Immature natural killer cell (primary cell): ENCODE results near the gene RFNG. TPM values are rescaled to one million over a fixed set of nuclear protein-coding genes. Genes with fewer than 3 reads are reported as not detected.

Source experiments
- DNase-seq, 3 donors: peaks; one replicate each; pipeline ENCODE4 v3.0.0; 2022; ENCODE audit warnings: mixed read lengths in 1 of 3
- H3K27ac Mint-ChIP-seq, 6 donors: one replicate each; pipeline ENCODE4 v1.8.0; 2020; ENCODE audit warnings: mixed read lengths in 6 of 6, mild to moderate bottlenecking in 5 of 6, inconsistent platforms in 4 of 6, moderate library complexity in 3 of 6
- H3K27me3 Mint-ChIP-seq, 3 donors: one replicate each; pipeline ENCODE4 v1.8.0; 2020 to 2021; ENCODE audit warnings: low read depth in 3 of 3, mild to moderate bottlenecking in 3 of 3, mixed read lengths in 3 of 3, moderate library complexity in 3 of 3, inconsistent platforms in 1 of 3
- H3K36me3 Mint-ChIP-seq, 3 donors: one replicate each; pipeline ENCODE4 v1.8.0; 2020; ENCODE audit warnings: mixed read lengths in 3 of 3, inconsistent platforms in 2 of 3, mild to moderate bottlenecking in 2 of 3
- H3K4me1 Mint-ChIP-seq, 2 donors: one replicate each; pipeline ENCODE4 v1.8.0; 2020; ENCODE audit warnings: inconsistent platforms in 2 of 2, mild to moderate bottlenecking in 2 of 2, mixed read lengths in 2 of 2, moderate library complexity in 1 of 2
- H3K4me3 Mint-ChIP-seq, 5 donors: one replicate each; pipeline ENCODE4 v1.8.0; 2020; ENCODE audit warnings: mild to moderate bottlenecking in 5 of 5, mixed read lengths in 5 of 5, inconsistent platforms in 3 of 5, moderate library complexity in 3 of 5
- H3K9me3 Mint-ChIP-seq, 6 donors: one replicate each; pipeline ENCODE4 v1.8.0; 2020; ENCODE audit warnings: mild to moderate bottlenecking in 6 of 6, mixed read lengths in 6 of 6, inconsistent platforms in 4 of 6, moderate library complexity in 3 of 6
- polyA plus RNA-seq, 3 donors: library from polyadenylated mRNA; unstranded; fragments of 300-500 nt; fragmentation: Illumina TruSeq; gene quantifications; one replicate each; pipeline ENCODE4 v1.2.3, GENCODE V29; 2021

RFNG gene
- polyA plus RNA-seq, 3 donors from 2014 or later: 2.2 to 3.7 (median 3.2) TPM

DNA sequence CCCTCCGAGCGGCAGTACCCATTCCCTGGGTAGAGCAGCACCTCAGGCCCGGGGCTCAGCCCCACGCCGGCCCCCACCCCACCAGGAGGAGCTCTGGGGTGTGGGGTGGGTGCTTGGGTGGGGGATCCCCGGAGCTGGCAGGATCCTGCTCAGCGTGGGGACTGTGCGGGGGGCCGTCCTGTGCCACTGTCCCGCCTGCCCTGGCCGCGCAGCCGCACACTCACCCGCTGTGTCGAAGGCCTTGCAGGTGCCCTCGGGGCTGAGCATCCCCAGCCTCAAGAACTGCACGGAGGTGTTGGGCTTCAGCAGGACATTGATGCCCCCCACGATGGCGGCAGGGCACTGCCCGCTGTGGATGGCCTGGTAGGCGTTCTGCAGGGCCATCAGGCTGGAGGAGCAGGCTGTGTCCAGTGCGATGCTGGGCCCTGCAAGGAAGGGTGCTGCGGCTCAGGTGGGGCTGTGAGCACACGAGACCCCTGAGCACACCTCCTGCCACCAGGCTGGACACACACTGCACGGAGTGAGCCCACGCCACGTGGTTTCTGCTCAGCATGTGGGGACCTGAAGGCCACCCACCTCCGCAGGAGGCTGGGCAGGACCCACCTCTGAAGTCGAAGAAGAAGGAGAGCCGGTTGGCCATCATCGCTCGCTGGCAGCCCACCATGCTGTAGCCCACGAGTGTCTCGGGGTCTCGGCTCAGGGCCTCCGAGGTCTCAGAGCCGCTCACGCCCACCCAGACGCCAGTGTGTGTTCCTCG, 41.6 kb upstream of the RFNG start:
- peaks cover 0 to 4% of the 10 kb centered on the region in 2 donors for H3K4me1 Mint-ChIP-seq
- no peaks in the 10 kb centered on the region for H3K36me3 Mint-ChIP-seq
- H3K27ac Mint-ChIP-seq: no peak overlapping the region
- no peak overlapping the region for H3K4me3 Mint-ChIP-seq
- no peak for DNase-seq
- no peaks in the 10 kb centered on the region for H3K9me3 Mint-ChIP-seq
- peaks cover 0 to 3% (median 0%) of the 10 kb centered on the region in 3 donors for H3K27me3 Mint-ChIP-seq

- DNase-seq: no peak
- Mint-ChIP-seq H3K4me1 (peaks cover 0 to 4% of the 10 kb centered on the region in 2 donors), H3K27me3 (peaks cover 0 to 3% (median 0%) of the 10 kb centered on the region in 3 donors)
Observed at GRCh38 chr17:82092628-82092994, 41.0 kb upstream of the RFNG start.

DNA sequence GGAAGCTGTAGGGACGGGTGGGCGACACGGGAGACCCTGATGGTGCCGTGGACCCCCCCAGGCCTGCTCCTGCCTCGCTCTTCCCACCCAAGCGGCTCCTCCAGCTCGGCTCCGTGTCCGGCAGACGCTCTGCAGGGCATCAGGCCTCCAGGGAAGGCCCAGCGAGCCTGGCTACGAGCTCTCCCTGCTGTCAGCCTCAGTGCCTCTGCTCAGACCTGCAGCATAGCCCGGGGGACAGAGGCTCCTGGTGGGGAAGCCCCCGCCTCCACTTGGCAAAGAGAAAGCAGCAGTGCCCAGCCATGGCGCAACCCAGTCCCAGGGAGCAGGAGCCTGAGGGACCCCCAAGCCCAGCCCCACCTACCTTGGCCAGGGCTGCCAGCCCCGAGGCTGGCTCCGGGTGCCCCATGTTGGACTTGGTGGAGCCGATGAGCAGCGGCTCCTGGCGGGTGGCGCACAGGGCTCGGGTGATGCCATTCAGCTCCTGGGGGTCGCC, 40.5 kb upstream of the RFNG start:
- H3K36me3 Mint-ChIP-seq: no peaks in the 10 kb centered on the region
- no peaks in the 10 kb centered on the region for H3K9me3 Mint-ChIP-seq
- DNase-seq: no peak
- H3K27ac Mint-ChIP-seq: no peak overlapping the region
- peaks cover 0 to 3% (median 0%) of the 10 kb centered on the region in 3 donors for H3K27me3 Mint-ChIP-seq
- no peak overlapping the region for H3K4me3 Mint-ChIP-seq
- H3K4me1 Mint-ChIP-seq: peaks cover 0 to 4% of the 10 kb centered on the region in 2 donors

More at GRCh38 chr17:82092628-82092994, 41.0 kb upstream of the RFNG start:
- H3K27ac Mint-ChIP-seq: no peak overlapping the region
- no peaks in the 10 kb centered on the region for H3K9me3 Mint-ChIP-seq
- no peak overlapping the region for H3K4me3 Mint-ChIP-seq
- H3K36me3 Mint-ChIP-seq: no peaks in the 10 kb centered on the region

- peaks cover 0 to 2% of the 10 kb centered on the region in 2 donors for H3K4me1 Mint-ChIP-seq
- H3K27ac Mint-ChIP-seq: no peak overlapping the region
- H3K9me3 Mint-ChIP-seq: no peaks in the 10 kb centered on the region
- H3K4me3 Mint-ChIP-seq: no peak overlapping the region
- no peak for DNase-seq
- no peaks in the 10 kb centered on the region for H3K27me3 Mint-ChIP-seq
- H3K36me3 Mint-ChIP-seq: no peaks in the 10 kb centered on the region
Observed at GRCh38 chr17:82091264-82092066, 39.9 kb upstream of the RFNG start.

GRCh38 chr17:82090549-82091263, 39.1 kb upstream of the RFNG start:
- Mint-ChIP-seq H3K4me1 (no peaks in the 10 kb centered on the region), H3K36me3 (no peaks in the 10 kb centered on the region), H3K4me3 (no peak overlapping the region), H3K27me3 (no peaks in the 10 kb centered on the region), H3K27ac (no peak overlapping the region), H3K9me3 (no peaks in the 10 kb centered on the region)
- DNase-seq: no peak

- no peak overlapping the region for H3K27ac Mint-ChIP-seq
- no peak overlapping the region for H3K4me3 Mint-ChIP-seq
- H3K4me1 Mint-ChIP-seq: no peaks in the 10 kb centered on the region
- no peaks in the 10 kb centered on the region for H3K27me3 Mint-ChIP-seq
- no peak for DNase-seq
- H3K9me3 Mint-ChIP-seq: no peaks in the 10 kb centered on the region
- H3K36me3 Mint-ChIP-seq: no peaks in the 10 kb centered on the region
Observed at GRCh38 chr17:82089723-82090548, 38.3 kb upstream of the RFNG start.

GRCh38 chr17:82088838-82089722, 37.5 kb upstream of the RFNG start:
- DNase-seq: no peak
- H3K27ac Mint-ChIP-seq: peak overlapping the region in 1 of 6 donors; percentile 69
- no peaks in the 10 kb centered on the region for H3K27me3 Mint-ChIP-seq
- H3K4me3 Mint-ChIP-seq: no peak overlapping the region
- H3K9me3 Mint-ChIP-seq: no peaks in the 10 kb centered on the region
- no peaks in the 10 kb centered on the region for H3K4me1 Mint-ChIP-seq
- H3K36me3 Mint-ChIP-seq: no peaks in the 10 kb centered on the region

GRCh38 chr17:82087961-82088837, 36.6 kb upstream of the RFNG start:
- no peaks in the 10 kb centered on the region for H3K4me1 Mint-ChIP-seq

DNA sequence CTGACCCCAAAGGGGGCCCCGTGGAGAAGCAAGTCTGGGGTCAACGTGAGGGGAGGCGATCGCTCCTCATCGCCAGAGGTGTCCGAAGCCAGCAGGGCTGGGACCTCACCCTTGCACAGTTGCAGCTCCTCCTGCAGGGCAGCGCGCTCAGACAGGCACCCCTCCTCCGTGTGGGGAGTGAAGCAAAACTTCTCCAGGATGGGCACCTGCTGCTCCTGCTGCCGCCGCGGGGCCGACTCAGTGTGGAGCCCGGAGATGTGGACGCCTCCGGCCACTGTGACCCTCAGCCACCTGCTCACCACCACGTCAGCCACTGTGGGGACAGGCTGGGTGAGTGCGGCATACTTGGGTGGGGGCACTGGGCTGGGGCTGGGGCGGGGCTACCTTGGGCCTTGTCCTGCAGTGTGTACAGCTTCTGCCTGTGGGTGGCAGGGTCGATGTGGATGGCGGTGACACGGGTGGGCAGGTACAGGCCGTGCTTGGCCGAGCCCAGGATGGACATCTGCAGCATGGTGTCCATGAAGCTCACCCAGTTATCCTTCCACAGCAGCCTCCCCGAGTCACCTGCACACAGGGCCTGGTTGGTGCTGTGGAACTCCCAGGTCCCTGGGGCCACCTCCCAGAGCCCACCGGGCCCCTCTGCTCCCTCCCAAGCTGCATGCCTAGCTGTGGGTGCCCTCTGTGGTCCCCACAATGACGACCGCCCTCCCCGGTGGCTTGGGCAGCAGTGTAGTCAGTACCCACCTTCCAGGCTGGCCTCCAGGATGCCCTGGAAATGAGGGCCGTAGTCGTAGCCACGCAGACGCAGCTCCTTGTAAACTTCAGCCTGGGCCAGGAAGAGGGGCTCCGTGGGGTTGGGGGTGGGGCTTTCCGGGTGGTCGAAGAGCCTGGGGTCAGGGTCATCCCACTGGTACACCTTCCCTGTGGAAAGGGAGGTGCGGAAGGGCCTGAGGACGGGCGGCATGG, 35.6 kb upstream of the RFNG start:
- H3K9me3 Mint-ChIP-seq: no peaks in the 10 kb centered on the region
- no peaks in the 10 kb centered on the region for H3K27me3 Mint-ChIP-seq
- no peak for DNase-seq
- no peak overlapping the region for H3K4me3 Mint-ChIP-seq
- H3K36me3 Mint-ChIP-seq: no peaks in the 10 kb centered on the region
- H3K27ac Mint-ChIP-seq: no peak overlapping the region
- no peaks in the 10 kb centered on the region for H3K4me1 Mint-ChIP-seq

More at GRCh38 chr17:82087961-82088837, 36.6 kb upstream of the RFNG start:
- no peaks in the 10 kb centered on the region for H3K27me3 Mint-ChIP-seq
- H3K4me3 Mint-ChIP-seq: no peak overlapping the region
- no peaks in the 10 kb centered on the region for H3K36me3 Mint-ChIP-seq
- H3K9me3 Mint-ChIP-seq: no peaks in the 10 kb centered on the region
- no peak overlapping the region for H3K27ac Mint-ChIP-seq
- no peak for DNase-seq

GRCh38 chr17:82085931-82086764, 34.5 kb upstream of the RFNG start:
- H3K27ac Mint-ChIP-seq: no peak overlapping the region
- no peaks in the 10 kb centered on the region for H3K27me3 Mint-ChIP-seq
- H3K4me3 Mint-ChIP-seq: no peak overlapping the region
- H3K36me3 Mint-ChIP-seq: no peaks in the 10 kb centered on the region
- H3K4me1 Mint-ChIP-seq: no peaks in the 10 kb centered on the region
- no peaks in the 10 kb centered on the region for H3K9me3 Mint-ChIP-seq
- DNase-seq: no peak
